ENCODE results near the gene CES4A. TPM values are rescaled to one million over a fixed set of nuclear protein-coding genes. Genes with fewer than 3 reads are reported as not detected.
A peak's percentile ranks its signal among the peaks of the same experiment; 100 is the strongest.

CES4A gene
- polyA plus RNA-seq, 1 experiment = 2.8 TPM

DNA sequence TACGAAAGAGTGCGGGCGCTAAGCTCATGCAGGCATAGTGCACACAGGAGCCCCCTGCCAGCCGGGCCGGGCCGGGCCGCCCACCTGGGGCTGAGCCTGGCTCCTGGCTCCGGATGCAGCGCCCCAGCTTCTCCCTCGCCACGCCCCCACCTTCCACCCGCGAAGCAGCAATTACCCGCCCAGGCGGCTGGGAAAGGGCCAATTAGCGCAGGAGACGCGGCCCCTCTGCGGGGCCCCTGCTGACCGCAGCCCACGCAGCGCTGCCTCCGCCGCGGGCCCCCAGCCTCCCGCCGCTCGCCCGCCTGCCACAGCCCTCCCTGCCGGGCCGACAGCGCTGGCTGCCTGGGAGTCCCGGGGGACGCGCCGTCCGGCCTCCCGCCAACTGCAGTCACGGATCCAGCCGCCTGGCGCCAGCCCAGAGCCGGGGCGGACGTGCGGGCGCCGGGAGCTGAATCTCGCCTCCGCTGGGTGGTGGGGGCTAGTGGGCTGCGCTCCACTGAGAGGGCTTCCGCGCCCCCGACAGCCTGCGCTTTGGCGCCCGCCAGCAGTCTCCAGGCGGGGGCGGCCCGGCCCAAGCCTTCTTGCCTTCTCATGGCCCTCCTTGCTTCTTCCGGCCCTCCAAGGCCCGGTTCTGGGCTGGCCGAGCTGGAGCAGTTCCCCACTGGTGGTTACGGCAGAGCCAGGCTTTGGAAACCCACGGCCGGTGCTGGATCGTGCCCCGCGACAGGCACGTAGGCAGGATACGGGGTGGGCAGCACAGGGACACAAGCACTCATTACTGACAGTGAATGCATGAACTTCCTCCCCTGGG is 25.6 kb downstream of the CES4A start:
- H3K27ac ChIP-seq (ENCODE audit: low read depth, low read length) = no peak overlapping the region
- ChIA-PET CTCF (interaction anchor here (0.8 to 2.2 kb wide), 4 partner anchors 87 to 183 kb away, joined by 3 to 11 read pairs (median 4); partner anchors contain the start of gene NAE1), POLR2A (interaction anchor here (0.6 to 1.3 kb wide), 3 partner anchors 13 to 266 kb away, joined by 3 to 4 read pairs (median 4); partner anchors contain the start of gene CBFB)
- DNase-seq (ENCODE audit: low read depth, low spot score) = no peak
- H3K4me3 ChIP-seq (ENCODE audit: low read depth, low read length) = peak overlapping the region; percentile 50
- no peaks in the 10 kb centered on the region for H3K9me3 ChIP-seq (ENCODE audit: control insufficient read depth, insufficient read depth, low read length)
- TF ChIP-seq, protein P1, sequence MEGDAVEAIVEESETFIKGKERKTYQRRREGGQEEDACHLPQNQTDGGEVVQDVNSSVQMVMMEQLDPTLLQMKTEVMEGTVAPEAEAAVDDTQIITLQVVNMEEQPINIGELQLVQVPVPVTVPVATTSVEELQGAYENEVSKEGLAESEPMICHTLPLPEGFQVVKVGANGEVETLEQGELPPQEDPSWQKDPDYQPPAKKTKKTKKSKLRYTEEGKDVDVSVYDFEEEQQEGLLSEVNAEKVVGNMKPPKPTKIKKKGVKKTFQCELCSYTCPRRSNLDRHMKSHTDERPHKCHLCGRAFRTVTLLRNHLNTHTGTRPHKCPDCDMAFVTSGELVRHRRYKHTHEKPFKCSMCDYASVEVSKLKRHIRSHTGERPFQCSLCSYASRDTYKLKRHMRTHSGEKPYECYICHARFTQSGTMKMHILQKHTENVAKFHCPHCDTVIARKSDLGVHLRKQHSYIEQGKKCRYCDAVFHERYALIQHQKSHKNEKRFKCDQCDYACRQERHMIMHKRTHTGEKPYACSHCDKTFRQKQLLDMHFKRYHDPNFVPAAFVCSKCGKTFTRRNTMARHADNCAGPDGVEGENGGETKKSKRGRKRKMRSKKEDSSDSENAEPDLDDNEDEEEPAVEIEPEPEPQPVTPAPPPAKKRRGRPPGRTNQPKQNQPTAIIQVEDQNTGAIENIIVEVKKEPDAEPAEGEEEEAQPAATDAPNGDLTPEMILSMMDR (IDR thresholded peaks at IDR 0.05; ENCODE audit: low read depth, low read length) = 0 out of 2 replicates have a peak, but pooled peaks have one; percentile 11
- H3K27me3 ChIP-seq (ENCODE audit: control insufficient read depth, insufficient read depth, low read length) = peaks cover 13% of the 10 kb centered on the region

DNA sequence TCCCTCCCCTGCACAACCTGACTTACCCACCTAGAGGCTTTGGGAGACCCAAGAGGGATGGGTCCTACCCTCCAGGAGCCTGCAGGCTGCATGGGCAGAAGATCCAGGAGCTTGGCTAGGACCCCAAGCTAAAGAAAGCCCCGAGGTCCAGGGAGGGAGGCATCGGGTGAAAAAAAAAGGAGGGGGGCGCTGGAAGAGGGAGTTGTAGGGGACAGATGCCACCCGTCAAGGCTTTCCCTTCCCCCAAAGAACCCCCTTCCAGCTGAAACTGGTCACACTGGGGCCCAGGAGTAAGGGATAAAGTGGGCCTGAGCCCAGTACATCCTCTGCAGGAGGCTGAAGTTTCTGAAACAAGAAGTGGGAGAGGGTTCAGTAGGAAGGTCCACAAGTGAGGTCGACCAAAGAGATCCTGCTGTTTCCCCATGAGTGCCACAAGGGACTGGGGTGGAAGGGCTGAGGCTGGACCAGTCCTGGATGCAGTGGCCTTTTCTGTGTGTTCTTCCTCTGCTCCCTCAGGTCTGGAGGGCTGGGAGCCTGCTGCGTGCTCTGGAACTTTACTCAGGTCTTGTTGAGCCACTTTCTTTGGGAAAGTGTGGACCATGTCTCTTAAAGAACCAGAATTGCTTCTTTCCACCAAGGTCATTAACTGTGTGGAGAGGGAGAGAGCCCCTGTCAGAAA is 26.4 kb downstream of the CES4A start:
- POLR2A ChIA-PET = interaction anchor here (0.6 to 1.3 kb wide), 3 partner anchors 12 to 267 kb away, joined by 3 to 4 read pairs (median 4); partner anchors contain the start of gene CBFB
- no peaks in the 10 kb centered on the region for H3K9me3 ChIP-seq (ENCODE audit: control insufficient read depth, insufficient read depth, low read length)
- H3K4me3 ChIP-seq (ENCODE audit: low read depth, low read length) = no peak overlapping the region
- peaks cover 13% of the 10 kb centered on the region for H3K27me3 ChIP-seq (ENCODE audit: control insufficient read depth, insufficient read depth, low read length)
- TF ChIP-seq, protein P1 (IDR thresholded peaks at IDR 0.05; ENCODE audit: low read depth, low read length) = no peak
- DNase-seq (ENCODE audit: low read depth, low spot score) = no peak
- CTCF ChIA-PET = interaction anchor here (1.0 to 2.2 kb wide), 2 partner anchors 140 to 184 kb away, joined by 3 to 11 read pairs; partner anchors contain the start of gene NAE1
- no peak overlapping the region for H3K27ac ChIP-seq (ENCODE audit: low read depth, low read length)

DNA sequence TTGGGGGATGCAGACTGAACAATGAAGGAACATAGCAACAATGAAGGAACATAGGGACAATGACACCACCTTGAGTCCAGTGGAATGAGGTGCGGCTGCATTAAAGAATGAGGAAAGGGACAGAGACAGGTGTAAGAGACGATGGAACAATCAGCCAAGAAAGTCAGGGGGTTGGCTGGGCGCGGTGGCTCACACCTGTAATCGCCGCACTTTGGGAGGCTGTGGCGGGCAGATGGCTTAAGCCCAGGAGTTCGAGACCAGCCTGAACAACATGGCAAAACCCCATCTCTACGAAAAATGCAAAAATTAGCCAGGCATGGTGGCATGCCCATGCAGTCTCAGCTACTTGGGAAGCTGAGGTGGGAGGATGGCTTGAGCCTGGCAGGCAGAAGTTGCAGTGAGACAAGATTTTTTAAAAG is 26.9 kb downstream of the CES4A start:
- Histone ChIP-seq H3K4me3 (ENCODE audit: low read depth, low read length) (no peak overlapping the region), H3K9me3 (ENCODE audit: control insufficient read depth, insufficient read depth, low read length) (no peaks in the 10 kb centered on the region), H3K27me3 (ENCODE audit: control insufficient read depth, insufficient read depth, low read length) (peaks cover 13% of the 10 kb centered on the region), H3K27ac (ENCODE audit: low read depth, low read length) (no peak overlapping the region)
- no peak for DNase-seq (ENCODE audit: low read depth, low spot score)
- ChIA-PET CTCF (no interaction called here), POLR2A (no interaction called here)
- TF ChIP-seq, protein P1 (IDR thresholded peaks at IDR 0.05; ENCODE audit: low read depth, low read length) = no peak

DNA sequence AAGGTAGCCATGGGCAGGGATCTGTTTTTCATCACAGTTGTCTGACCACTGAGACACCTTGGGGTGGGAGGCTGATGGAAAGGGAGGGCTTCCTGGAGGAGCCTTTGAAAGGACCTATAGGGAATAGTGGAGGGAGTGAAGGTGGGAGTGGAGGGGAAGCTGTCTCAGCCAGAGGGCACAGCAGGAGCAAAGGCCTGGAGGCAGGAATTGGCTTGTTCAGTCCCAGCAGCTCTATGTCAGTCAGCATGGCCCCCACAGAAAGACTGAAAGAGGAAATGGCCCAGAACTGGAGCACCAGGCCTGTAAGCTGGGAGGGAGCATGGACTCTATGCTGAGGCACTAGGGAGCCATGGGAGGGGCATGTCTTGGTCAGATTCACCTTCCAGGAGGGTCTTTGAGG is 27.8 kb downstream of the CES4A start:
- peaks cover 13% of the 10 kb centered on the region for H3K27me3 ChIP-seq (ENCODE audit: control insufficient read depth, insufficient read depth, low read length)
- H3K4me3 ChIP-seq (ENCODE audit: low read depth, low read length) = no peak overlapping the region
- POLR2A ChIA-PET = interaction anchor here (0.5 to 0.7 kb wide), 3 partner anchors 20 to 497 kb away, joined by 3 to 4 read pairs (median 4); no protein-coding TSS in a partner anchor
- TF ChIP-seq, protein P1 (IDR thresholded peaks at IDR 0.05; ENCODE audit: low read depth, low read length) = no peak
- no peak overlapping the region for H3K27ac ChIP-seq (ENCODE audit: low read depth, low read length)
- CTCF ChIA-PET = interaction anchor here (1.6 to 5.3 kb wide), 4 partner anchors 10 to 139 kb away, joined by 4 to 127 read pairs (median 38); partner anchors contain the start of gene CBFB
- no peak for DNase-seq (ENCODE audit: low read depth, low spot score)
- no peaks in the 10 kb centered on the region for H3K9me3 ChIP-seq (ENCODE audit: control insufficient read depth, insufficient read depth, low read length)

Data from AG04450 (cell line).